HG02623 (cell line): ENCODE data around the gene HDDC3.

Experiments used
- ATAC-seq: cut with Tn5 transposase; IDR thresholded peaks from one replicate; pipeline ENCODE4 v1.9.1; 2021; ENCODE audit warnings: moderate library complexity; ENCODE audit not compliant: unreplicated experiment

HDDC3 gene, protein sequence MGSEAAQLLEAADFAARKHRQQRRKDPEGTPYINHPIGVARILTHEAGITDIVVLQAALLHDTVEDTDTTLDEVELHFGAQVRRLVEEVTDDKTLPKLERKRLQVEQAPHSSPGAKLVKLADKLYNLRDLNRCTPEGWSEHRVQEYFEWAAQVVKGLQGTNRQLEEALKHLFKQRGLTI

GRCh38 chr15:90931828-90932659, at the start of gene HDDC3:
Gene HDDC3 (minus strand): TSS chr15:90932549. CDS start chr15:90932540, 9 bp downstream.
- peak; percentile 37 for ATAC-seq

DNA sequence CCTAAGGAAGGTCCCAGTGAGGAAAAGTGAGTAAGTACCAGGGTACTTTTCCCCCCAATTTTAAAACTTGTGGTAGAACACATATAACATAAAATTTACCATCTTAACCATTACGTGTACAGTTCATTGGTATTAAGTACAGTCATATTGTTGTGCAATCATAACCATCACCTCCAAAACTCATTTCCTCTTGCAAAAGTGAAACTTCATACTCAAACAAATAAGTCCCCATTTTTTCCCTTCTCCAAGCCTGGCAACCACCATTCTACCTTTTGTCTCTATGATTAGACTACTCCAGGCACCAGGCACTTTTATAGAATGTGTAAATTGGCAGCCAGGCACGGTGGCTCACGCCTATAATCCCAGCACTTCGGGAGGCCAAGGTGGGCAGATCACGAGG, 49.8 kb upstream of the HDDC3 start:
- no peak for ATAC-seq

- peak; percentile 86 for ATAC-seq
These were observed 49.3 kb upstream of the HDDC3 start for GRCh38 chr15:90981681-90982080.

DNA sequence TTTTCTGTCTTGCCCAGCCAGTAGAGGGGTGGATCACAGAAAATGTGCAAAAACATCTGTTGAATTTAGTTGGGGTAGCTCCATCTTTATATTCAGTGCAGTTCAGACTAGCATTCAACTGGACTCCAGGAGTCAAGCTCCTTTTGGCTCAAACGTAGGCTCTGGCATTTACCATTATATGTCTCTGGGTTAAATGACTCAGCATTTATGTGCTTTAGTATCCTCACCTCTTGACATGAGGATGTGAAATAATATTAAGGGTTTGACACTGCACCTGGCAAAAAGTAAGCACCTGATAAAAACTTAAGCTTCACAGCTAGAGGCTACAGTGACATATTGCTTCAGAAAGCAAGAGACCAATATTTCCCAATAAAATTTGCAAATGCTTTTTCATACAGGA, 47.2 kb upstream of the HDDC3 start:
- no peak for ATAC-seq

- ATAC-seq: no peak
These were observed 41.9 kb upstream of the HDDC3 start for GRCh38 chr15:90974216-90974615.

DNA sequence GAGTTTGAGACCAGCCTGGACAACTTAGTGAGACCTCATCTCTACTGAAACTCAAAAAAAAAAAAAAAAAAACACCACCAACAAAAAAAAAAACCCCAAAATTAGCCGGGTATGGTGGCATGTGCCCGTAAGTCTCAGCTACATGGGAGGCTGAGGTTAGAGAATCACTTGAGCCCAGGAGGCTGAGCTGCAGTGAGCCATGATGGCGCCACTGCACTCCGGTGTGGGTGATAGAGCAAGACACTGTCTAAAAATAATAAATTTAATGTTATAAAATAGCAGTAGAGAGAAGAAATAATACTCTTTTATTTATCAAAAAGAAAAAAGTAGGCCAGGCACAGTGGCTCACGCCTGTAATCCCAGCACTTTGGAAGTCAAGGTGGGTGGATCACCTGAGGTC, 39.8 kb upstream of the HDDC3 start:
- ATAC-seq: no peak

GRCh38 chr15:90970274-90970673, 37.9 kb upstream of the HDDC3 start:
- no peak for ATAC-seq

GRCh38 chr15:90968434-90968833, 36.1 kb upstream of the HDDC3 start:
- no peak for ATAC-seq

- no peak for ATAC-seq
These were observed 34.9 kb upstream of the HDDC3 start for GRCh38 chr15:90967206-90967605.

DNA sequence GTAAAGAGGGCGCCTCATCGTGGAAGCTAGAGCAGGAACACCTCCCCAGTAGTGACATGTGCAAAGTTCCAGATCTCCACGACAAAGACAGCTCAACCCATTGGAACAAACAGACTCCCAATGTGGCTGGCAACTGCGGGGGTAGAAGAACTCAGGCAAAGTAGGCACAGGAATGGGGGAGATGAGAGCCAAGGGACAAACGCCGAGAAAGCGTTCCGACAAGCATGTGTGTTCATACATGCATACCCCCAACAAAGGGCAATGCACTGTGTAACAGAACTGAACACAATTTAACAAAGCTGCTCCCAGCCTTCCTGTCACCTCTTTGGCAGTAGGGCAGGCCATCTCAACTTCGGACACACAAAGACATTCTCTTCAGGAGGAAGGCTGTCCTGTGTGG, 33.9 kb upstream of the HDDC3 start:
- ATAC-seq: no peak

DNA sequence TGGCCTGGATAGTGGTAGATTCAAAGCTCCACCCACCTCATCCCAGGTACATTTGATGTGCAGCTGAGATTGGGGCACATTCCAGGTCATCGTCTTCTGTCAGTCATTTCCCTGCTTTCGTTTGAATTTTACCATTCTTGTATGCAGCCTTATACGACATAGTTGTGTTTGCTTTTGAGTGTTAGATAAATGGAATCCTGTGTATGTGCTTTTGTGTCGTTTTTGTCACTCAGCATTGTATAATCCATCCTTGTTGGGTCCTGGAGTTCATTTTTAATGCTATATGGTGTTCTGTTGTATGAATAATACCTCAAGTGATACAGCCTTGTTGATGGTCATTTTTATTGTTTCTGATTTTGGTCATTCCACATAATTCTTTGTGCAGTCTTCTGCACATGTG, 29.7 kb upstream of the HDDC3 start:
- ATAC-seq: no peak

- ATAC-seq: no peak
These were observed 28.1 kb upstream of the HDDC3 start for GRCh38 chr15:90960298-90961091.

- ATAC-seq: no peak
These were observed 27.5 kb upstream of the HDDC3 start for GRCh38 chr15:90959894-90960293.

- ATAC-seq: no peak
These were observed 26.8 kb upstream of the HDDC3 start for GRCh38 chr15:90959028-90959595.

- ATAC-seq: no peak
These were observed 25.4 kb upstream of the HDDC3 start for GRCh38 chr15:90957791-90958190.

- no peak for ATAC-seq
These were observed 24.9 kb upstream of the HDDC3 start for GRCh38 chr15:90957031-90957790.

GRCh38 chr15:90956274-90957030, 24.1 kb upstream of the HDDC3 start:
- ATAC-seq: no peak

- ATAC-seq: no peak
These were observed 23.4 kb upstream of the HDDC3 start for GRCh38 chr15:90955624-90956273.
